ENCODE results near the gene CRACR2A.

Gene CRACR2A

GRCh38 chr12:3740480-3741231, 12.3 kb downstream of the CRACR2A start:
- no peak for DNase-seq (ENCODE audit: extremely low read depth, low read depth)
- H3K4me3 ChIP-seq (replicated peaks; ENCODE audit: low read depth, low read length): no peak overlapping the region
- no peak for TF ChIP-seq CTCF (IDR thresholded peaks at IDR 0.05; ENCODE audit: low read depth, low read length, missing control alignments)

- DNase-seq (ENCODE audit: extremely low read depth, low read depth): no peak
- H3K4me3 ChIP-seq (replicated peaks; ENCODE audit: low read depth, low read length): no peak overlapping the region
- TF ChIP-seq CTCF (IDR thresholded peaks at IDR 0.05; ENCODE audit: low read depth, low read length, missing control alignments): no peak
Observed at GRCh38 chr12:3735432-3735831, 17.5 kb downstream of the CRACR2A start.

- H3K4me3 ChIP-seq (replicated peaks; ENCODE audit: low read depth, low read length): no peak overlapping the region
- TF ChIP-seq CTCF (IDR thresholded peaks at IDR 0.05; ENCODE audit: low read depth, low read length, missing control alignments): no peak
- no peak for DNase-seq (ENCODE audit: extremely low read depth, low read depth)
Observed at GRCh38 chr12:3732901-3733300, 20.0 kb downstream of the CRACR2A start.

- no peak for DNase-seq (ENCODE audit: extremely low read depth, low read depth)
- H3K4me3 ChIP-seq (replicated peaks; ENCODE audit: low read depth, low read length): no peak overlapping the region
- TF ChIP-seq CTCF (IDR thresholded peaks at IDR 0.05; ENCODE audit: low read depth, low read length, missing control alignments): no peak
Observed at GRCh38 chr12:3730111-3730510, 22.8 kb downstream of the CRACR2A start.

- no peak overlapping the region for H3K4me3 ChIP-seq (replicated peaks; ENCODE audit: low read depth, low read length)
- no peak for DNase-seq (ENCODE audit: extremely low read depth, low read depth)
- TF ChIP-seq CTCF (IDR thresholded peaks at IDR 0.05; ENCODE audit: low read depth, low read length, missing control alignments): no peak
Observed at GRCh38 chr12:3728686-3729085, 24.2 kb downstream of the CRACR2A start.

GRCh38 chr12:3727877-3728632, 24.9 kb downstream of the CRACR2A start:
- DNase-seq (ENCODE audit: extremely low read depth, low read depth): no peak
- H3K4me3 ChIP-seq (replicated peaks; ENCODE audit: low read depth, low read length): no peak overlapping the region
- no peak for TF ChIP-seq CTCF (IDR thresholded peaks at IDR 0.05; ENCODE audit: low read depth, low read length, missing control alignments)
